ENCODE measurements around the gene GYPC.

Gene GYPC

GRCh38 chr2:126655051-126655450 lies 907 bp upstream of the GYPC start:
- H3K4me3 ChIP-seq = no peak overlapping the region
- TF ChIP-seq EZH2 (IDR thresholded peaks at IDR 0.05) = no peak
- TF ChIP-seq POLR2AphosphoS5 (IDR thresholded peaks at IDR 0.05; ENCODE audit: borderline replicate concordance, low read depth, low read length) = no peak
- TF ChIP-seq FOXP2 (optimal IDR thresholded peaks at IDR 0.05; ENCODE audit: control extremely low read depth, extremely low read length, insufficient read depth) = no peak
- H3K27ac ChIP-seq = no peak overlapping the region
- H3K36me3 ChIP-seq (ENCODE audit: insufficient read depth, low read length) = no peaks in the 10 kb centered on the region
- no peak for DNase-seq (ENCODE audit: low read depth, low spot score)
- H3K9ac ChIP-seq (ENCODE audit: insufficient read length) = no peak overlapping the region
- no peaks in the 10 kb centered on the region for H3K9me3 ChIP-seq (ENCODE audit: low read depth, low read length)

- TF ChIP-seq EZH2 (IDR thresholded peaks at IDR 0.05) (no peak), FOXP2 (optimal IDR thresholded peaks at IDR 0.05; ENCODE audit: control extremely low read depth, extremely low read length, insufficient read depth) (no peak), POLR2AphosphoS5 (IDR thresholded peaks at IDR 0.05; ENCODE audit: borderline replicate concordance, low read depth, low read length) (no peak)
- DNase-seq (ENCODE audit: low read depth, low spot score) = no peak
- H3K27ac ChIP-seq = no peak overlapping the region
- H3K9me3 ChIP-seq (ENCODE audit: low read depth, low read length) = no peaks in the 10 kb centered on the region
- no peak overlapping the region for H3K4me3 ChIP-seq
- no peak overlapping the region for H3K9ac ChIP-seq (ENCODE audit: insufficient read length)
- no peaks in the 10 kb centered on the region for H3K36me3 ChIP-seq (ENCODE audit: insufficient read depth, low read length)
Observed at GRCh38 chr2:126656431-126657147, 631 bp downstream of the GYPC start.

GRCh38 chr2:126657148-126657635 lies 1.2 kb downstream of the GYPC start:
- no peak for DNase-seq (ENCODE audit: low read depth, low spot score)
- no peak overlapping the region for H3K4me3 ChIP-seq
- no peak overlapping the region for H3K9ac ChIP-seq (ENCODE audit: insufficient read length)
- TF ChIP-seq EZH2 (IDR thresholded peaks at IDR 0.05) (no peak), FOXP2 (optimal IDR thresholded peaks at IDR 0.05; ENCODE audit: control extremely low read depth, extremely low read length, insufficient read depth) (no peak), POLR2AphosphoS5 (IDR thresholded peaks at IDR 0.05; ENCODE audit: borderline replicate concordance, low read depth, low read length) (no peak)
- no peaks in the 10 kb centered on the region for H3K36me3 ChIP-seq (ENCODE audit: insufficient read depth, low read length)
- no peaks in the 10 kb centered on the region for H3K9me3 ChIP-seq (ENCODE audit: low read depth, low read length)
- H3K27ac ChIP-seq = no peak overlapping the region

- Histone ChIP-seq H3K9me3 (ENCODE audit: low read depth, low read length) (no peaks in the 10 kb centered on the region), H3K4me3 (no peak overlapping the region), H3K27ac (no peak overlapping the region), H3K36me3 (ENCODE audit: insufficient read depth, low read length) (no peaks in the 10 kb centered on the region), H3K9ac (ENCODE audit: insufficient read length) (no peak overlapping the region)
- TF ChIP-seq POLR2AphosphoS5 (IDR thresholded peaks at IDR 0.05; ENCODE audit: borderline replicate concordance, low read depth, low read length) (no peak), EZH2 (IDR thresholded peaks at IDR 0.05) (no peak), FOXP2 (optimal IDR thresholded peaks at IDR 0.05; ENCODE audit: control extremely low read depth, extremely low read length, insufficient read depth) (no peak)
- no peak for DNase-seq (ENCODE audit: low read depth, low spot score)
Observed at GRCh38 chr2:126657636-126658318, 1.8 kb downstream of the GYPC start.

- H3K27ac ChIP-seq = no peak overlapping the region
- no peak overlapping the region for H3K9ac ChIP-seq (ENCODE audit: insufficient read length)
- TF ChIP-seq EZH2 (IDR thresholded peaks at IDR 0.05) (no peak), POLR2AphosphoS5 (IDR thresholded peaks at IDR 0.05; ENCODE audit: borderline replicate concordance, low read depth, low read length) (no peak), FOXP2 (optimal IDR thresholded peaks at IDR 0.05; ENCODE audit: control extremely low read depth, extremely low read length, insufficient read depth) (no peak)
Observed at GRCh38 chr2:126658319-126658904, 2.5 kb downstream of the GYPC start.

GRCh38 chr2:126658905-126659561 lies 3.1 kb downstream of the GYPC start:
- H3K9ac ChIP-seq (ENCODE audit: insufficient read length) = no peak overlapping the region
- no peaks in the 10 kb centered on the region for H3K9me3 ChIP-seq (ENCODE audit: low read depth, low read length)
- no peak for DNase-seq (ENCODE audit: low read depth, low spot score)
- H3K36me3 ChIP-seq (ENCODE audit: insufficient read depth, low read length) = no peaks in the 10 kb centered on the region
- no peak for TF ChIP-seq EZH2 (IDR thresholded peaks at IDR 0.05)
- H3K27ac ChIP-seq = no peak overlapping the region
- no peak overlapping the region for H3K4me3 ChIP-seq

More at GRCh38 chr2:126658319-126658904, 2.5 kb downstream of the GYPC start:
- H3K4me3 ChIP-seq = no peak overlapping the region
- no peak for DNase-seq (ENCODE audit: low read depth, low spot score)
- no peaks in the 10 kb centered on the region for H3K36me3 ChIP-seq (ENCODE audit: insufficient read depth, low read length)
- H3K9me3 ChIP-seq (ENCODE audit: low read depth, low read length) = no peaks in the 10 kb centered on the region

GRCh38 chr2:126659562-126660467 lies 3.9 kb downstream of the GYPC start:
- H3K9ac ChIP-seq (ENCODE audit: insufficient read length) = no peak overlapping the region

More at GRCh38 chr2:126659562-126660467, 3.9 kb downstream of the GYPC start:
- Histone ChIP-seq H3K36me3 (ENCODE audit: insufficient read depth, low read length) (no peaks in the 10 kb centered on the region), H3K9me3 (ENCODE audit: low read depth, low read length) (no peaks in the 10 kb centered on the region), H3K27ac (no peak overlapping the region), H3K4me3 (no peak overlapping the region)
- DNase-seq (ENCODE audit: low read depth, low spot score) = no peak
- TF ChIP-seq FOXP2 (optimal IDR thresholded peaks at IDR 0.05; ENCODE audit: control extremely low read depth, extremely low read length, insufficient read depth) (no peak), EZH2 (IDR thresholded peaks at IDR 0.05) (no peak), POLR2AphosphoS5 (IDR thresholded peaks at IDR 0.05; ENCODE audit: borderline replicate concordance, low read depth, low read length) (no peak)
